ENCODE data around the gene PSMB11. TPM values are rescaled to one million over a fixed set of nuclear protein-coding genes. Genes with fewer than 3 reads are reported as not detected.

Gene PSMB11
- total and polyA plus RNA-seq, 8 donors, result 0.05 TPM; not detected in 7

DNA sequence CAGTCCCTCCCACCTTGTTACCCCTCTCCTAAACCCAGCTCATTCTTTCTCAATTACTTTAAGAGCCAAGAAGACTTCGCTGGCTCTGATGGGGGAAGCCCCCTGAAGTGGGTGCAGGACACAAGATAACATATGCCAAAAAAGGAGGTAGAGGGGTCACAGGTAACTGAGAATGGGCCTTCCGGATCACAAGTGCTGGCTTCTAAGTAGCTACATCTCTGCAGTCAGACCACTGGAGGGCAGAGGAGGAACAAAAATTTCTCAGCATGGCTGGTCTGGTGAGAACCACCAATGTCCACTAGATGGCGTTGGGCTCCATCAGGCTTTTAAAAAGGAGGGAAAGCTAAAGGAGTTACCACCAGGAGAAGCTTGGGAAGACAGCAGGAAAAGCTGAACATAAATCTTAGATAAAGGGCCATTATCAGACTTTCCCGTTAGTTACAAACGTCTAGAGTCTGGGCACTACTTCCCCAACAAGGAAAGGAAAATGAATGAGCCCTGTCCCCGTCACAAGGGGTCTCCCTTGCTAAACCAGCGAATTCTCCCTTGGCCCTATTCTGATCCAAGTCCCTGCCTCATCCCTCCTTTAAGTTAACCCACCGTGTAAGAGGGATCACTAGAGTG, 26.9 kb downstream of the PSMB11 start:
- FAIRE-seq, result no peak
- Histone ChIP-seq H3K27ac (no peak overlapping the region), H3K9me3 (no peaks in the 10 kb centered on the region), H3K4me3 (no peak overlapping the region), H3K36me3 (peaks cover 3 to 46% (median 23%) of the 10 kb centered on the region in 3 donors), H3K4me1 (peaks cover 16 to 23% (median 19%) of the 10 kb centered on the region in 3 donors), H3K27me3 (no peaks in the 10 kb centered on the region)
- DNase-seq, result peak in 4 of 6 donors; percentile 75 to 90 (median 78)
- peak; percentile 72 to 87 (median 81) for ATAC-seq
- TF ChIP-seq, protein P1, sequence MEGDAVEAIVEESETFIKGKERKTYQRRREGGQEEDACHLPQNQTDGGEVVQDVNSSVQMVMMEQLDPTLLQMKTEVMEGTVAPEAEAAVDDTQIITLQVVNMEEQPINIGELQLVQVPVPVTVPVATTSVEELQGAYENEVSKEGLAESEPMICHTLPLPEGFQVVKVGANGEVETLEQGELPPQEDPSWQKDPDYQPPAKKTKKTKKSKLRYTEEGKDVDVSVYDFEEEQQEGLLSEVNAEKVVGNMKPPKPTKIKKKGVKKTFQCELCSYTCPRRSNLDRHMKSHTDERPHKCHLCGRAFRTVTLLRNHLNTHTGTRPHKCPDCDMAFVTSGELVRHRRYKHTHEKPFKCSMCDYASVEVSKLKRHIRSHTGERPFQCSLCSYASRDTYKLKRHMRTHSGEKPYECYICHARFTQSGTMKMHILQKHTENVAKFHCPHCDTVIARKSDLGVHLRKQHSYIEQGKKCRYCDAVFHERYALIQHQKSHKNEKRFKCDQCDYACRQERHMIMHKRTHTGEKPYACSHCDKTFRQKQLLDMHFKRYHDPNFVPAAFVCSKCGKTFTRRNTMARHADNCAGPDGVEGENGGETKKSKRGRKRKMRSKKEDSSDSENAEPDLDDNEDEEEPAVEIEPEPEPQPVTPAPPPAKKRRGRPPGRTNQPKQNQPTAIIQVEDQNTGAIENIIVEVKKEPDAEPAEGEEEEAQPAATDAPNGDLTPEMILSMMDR (IDR thresholded peaks at IDR 0.05), result peak; percentile 94 to 98 (median 96)
- 27 to 28% methylated on average over 8 of the region's 8 CpGs for WGBS, 2 donors
- intact Hi-C loops (cut with DNase I), result loop anchor here in 1 of 3 donors (5.0 kb wide), 1 partner anchor 43 kb away; no protein-coding TSS in a partner anchor

- no peak overlapping the region for H3K27ac ChIP-seq
Measured at GRCh38 chr14:23069413-23069806, 27.4 kb downstream of the PSMB11 start.

GRCh38 chr14:23070262-23071129, 28.5 kb downstream of the PSMB11 start:
- DNase-seq (peak in 1 of 6 donors; percentile 11), FAIRE-seq (no peak), ATAC-seq (no peak)
- intact Hi-C loops (cut with DNase I), result no loop called here
- Histone ChIP-seq H3K4me3 (peak overlapping the region in 3 of 4 donors; percentile 32 to 63 (median 38)), H3K27ac (peak overlapping the region in 3 of 4 donors; percentile 35 to 75 (median 69)), H3K27me3 (no peaks in the 10 kb centered on the region), H3K4me1 (peaks cover 16 to 23% (median 19%) of the 10 kb centered on the region in 3 donors), H3K9me3 (no peaks in the 10 kb centered on the region), H3K36me3 (peaks cover 3 to 42% (median 14%) of the 10 kb centered on the region in 3 donors)
- TF ChIP-seq, protein P1 (IDR thresholded peaks at IDR 0.05), result no peak
- WGBS, 2 donors, result 9 to 12% methylated on average over 10 of the region's 10 CpGs

More at GRCh38 chr14:23069413-23069806, 27.4 kb downstream of the PSMB11 start:
- TF ChIP-seq, protein P1 (IDR thresholded peaks at IDR 0.05), result no peak
- peaks cover 3 to 44% (median 19%) of the 10 kb centered on the region in 3 donors for H3K36me3 ChIP-seq
- no peaks in the 10 kb centered on the region for H3K9me3 ChIP-seq
- intact Hi-C loops (cut with DNase I), result loop anchor here in 1 of 3 donors (5.0 kb wide), 1 partner anchor 43 kb away; no protein-coding TSS in a partner anchor
- no peak for DNase-seq
- H3K4me1 ChIP-seq, result peaks cover 16 to 23% (median 19%) of the 10 kb centered on the region in 3 donors
- no peak for FAIRE-seq
- H3K27me3 ChIP-seq, result no peaks in the 10 kb centered on the region
- no peak for ATAC-seq
- 85 to 87% methylated on average over 4 of the region's 4 CpGs for WGBS, 2 donors
- no peak overlapping the region for H3K4me3 ChIP-seq

DNA sequence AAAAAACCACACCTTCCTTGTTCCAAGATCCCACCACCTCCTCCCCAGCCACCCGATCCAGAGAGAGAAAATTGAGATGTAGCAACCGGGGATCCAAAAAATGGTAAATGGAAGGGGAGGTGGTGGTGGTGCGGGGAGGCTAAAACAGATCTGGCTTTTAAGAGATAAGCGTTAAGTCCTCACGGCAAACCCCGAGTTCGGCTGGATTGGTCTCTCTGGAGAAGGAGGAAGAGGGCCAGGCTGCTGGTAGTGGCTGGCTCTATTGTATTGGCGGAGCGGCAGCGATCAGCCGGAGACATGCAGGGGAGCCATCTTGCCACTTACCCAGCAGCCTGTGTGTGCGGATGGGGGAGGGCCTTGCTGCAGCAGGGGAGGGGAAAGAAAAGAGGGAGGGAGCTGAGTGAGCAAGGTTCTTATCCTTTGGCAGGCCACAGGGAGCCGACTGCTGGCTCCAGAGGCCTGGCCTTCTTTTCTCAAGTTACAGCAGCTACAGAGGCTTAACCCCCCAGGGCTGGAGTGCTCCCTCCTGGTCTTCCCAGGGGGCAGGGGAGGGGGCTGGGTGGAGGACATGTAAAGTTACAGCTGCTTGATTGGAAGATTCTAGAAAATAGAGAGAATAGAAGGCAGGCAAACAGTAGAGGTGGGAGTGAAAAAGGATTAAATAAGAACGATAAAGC, 29.4 kb downstream of the PSMB11 start:
- H3K4me1 ChIP-seq, result peaks cover 16 to 23% (median 19%) of the 10 kb centered on the region in 3 donors
- DNase-seq (peak; percentile 83 to 92 (median 86)), FAIRE-seq (no peak), ATAC-seq (peak; percentile 89 to 96 (median 94))
- TF ChIP-seq, protein P1 (IDR thresholded peaks at IDR 0.05), result no peak
- peak overlapping the region; percentile 29 to 63 (median 35) for H3K4me3 ChIP-seq
- H3K27ac ChIP-seq, result peak overlapping the region; percentile 14 to 75 (median 52)
- intact Hi-C loops (cut with DNase I), result no loop called here
- 0 to 1% methylated on average over 14 of the region's 14 CpGs for WGBS, 2 donors
- H3K9me3 ChIP-seq, result no peaks in the 10 kb centered on the region
- no peaks in the 10 kb centered on the region for H3K27me3 ChIP-seq
- peaks cover 2 to 41% (median 11%) of the 10 kb centered on the region in 3 donors for H3K36me3 ChIP-seq
